Activated naive CD4-positive, alpha-beta T cell treated with anti-CD3 and anti-CD28 coated beads for 36 hours (primary cell): ENCODE results near the gene MB21D2. TPM values are rescaled to one million over a fixed set of nuclear protein-coding genes. Genes with fewer than 3 reads are reported as not detected.

Experiments
- CTCF ChIA-PET: fragments of 350-600 bp; sonication (Branson Sonifier 250); formaldehyde crosslinking; loops from one replicate; lab custom pipeline; 2021; ENCODE audit warnings: antibody characterized with exemption; lab: Charles Lee
- DNase-seq: peaks from one replicate; pipeline ENCODE4 v3.0.0-alpha.2; 2020
- H3K27ac Mint-ChIP-seq: one replicate; pipeline ENCODE4 v1.8.0; 2021; ENCODE audit warnings: mild to moderate bottlenecking, mixed read lengths
- H3K27me3 Mint-ChIP-seq: one replicate; pipeline ENCODE4 v1.8.0; 2021; ENCODE audit warnings: low read depth, mixed read lengths
- H3K36me3 Mint-ChIP-seq: one replicate; pipeline ENCODE4 v1.8.0; 2021; ENCODE audit warnings: low read depth, mixed read lengths
- H3K4me1 Mint-ChIP-seq: one replicate; pipeline ENCODE4 v1.8.0; 2021; ENCODE audit warnings: low read depth, mixed read lengths
- H3K4me3 Mint-ChIP-seq: one replicate; pipeline ENCODE4 v1.8.0; 2021; ENCODE audit warnings: mild to moderate bottlenecking, moderate library complexity, mixed read lengths
- H3K9me3 Mint-ChIP-seq: one replicate; pipeline ENCODE4 v1.8.0; 2021; ENCODE audit warnings: mixed read lengths
- intact Hi-C: fragments of 100-400 bp; cut with micrococcal nuclease; formaldehyde crosslinking; loops from one replicate; pipeline ENCODE4 v1.15.1; 2023
- total RNA-seq, 2 experiments: library from RNA; stranded (reverse); gene quantifications; one replicate each; pipeline ENCODE4 v1.2.3, GENCODE V29; 2021

MB21D2 gene
- total RNA-seq, 2 experiments from 2014 or later: 6.4 to 6.5 TPM

DNA sequence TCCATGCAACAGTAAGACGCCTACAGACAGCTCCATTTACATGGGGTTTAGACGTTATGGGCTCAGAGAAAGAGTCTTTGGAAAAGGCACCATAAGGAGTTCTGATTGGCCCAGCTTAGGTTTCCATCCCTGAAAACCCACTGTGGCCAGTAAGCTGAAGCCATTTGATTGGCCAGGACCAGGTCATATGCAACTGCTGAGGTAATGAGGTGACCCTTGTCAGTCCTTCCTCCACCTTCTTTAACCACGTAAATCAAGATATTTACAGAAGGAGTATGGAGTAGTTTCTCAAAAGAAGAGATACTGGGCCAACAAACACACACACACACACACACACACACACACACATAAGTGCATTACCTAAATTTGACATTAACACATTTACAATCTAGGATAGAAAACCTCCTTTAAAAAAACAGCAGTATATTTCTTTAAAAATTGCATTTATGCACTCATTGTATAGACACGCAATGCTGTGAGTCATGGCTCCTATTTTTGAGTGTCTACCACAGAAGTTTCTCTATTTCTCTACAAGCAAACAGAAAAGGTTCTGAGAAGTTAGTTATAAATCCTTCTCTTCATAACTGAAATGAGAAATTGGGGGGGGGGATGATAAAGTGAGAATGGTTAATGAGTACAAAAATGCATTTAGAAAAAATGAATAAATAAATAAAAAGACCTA, 16.3 kb upstream of the MB21D2 start:
- CTCF ChIA-PET: interaction anchor here (0.5 to 1.7 kb wide), 2 partner anchors 13 to 16 kb away, joined by 3 to 4 read pairs; partner anchors contain the start of gene MB21D2
- Mint-ChIP-seq H3K36me3 (no peaks in the 10 kb centered on the region), H3K27me3 (no peaks in the 10 kb centered on the region), H3K9me3 (no peaks in the 10 kb centered on the region), H3K4me3 (no peak overlapping the region), H3K4me1 (no peaks in the 10 kb centered on the region), H3K27ac (no peak overlapping the region)
- no peak for DNase-seq
- intact Hi-C loops: no loop called here

DNA sequence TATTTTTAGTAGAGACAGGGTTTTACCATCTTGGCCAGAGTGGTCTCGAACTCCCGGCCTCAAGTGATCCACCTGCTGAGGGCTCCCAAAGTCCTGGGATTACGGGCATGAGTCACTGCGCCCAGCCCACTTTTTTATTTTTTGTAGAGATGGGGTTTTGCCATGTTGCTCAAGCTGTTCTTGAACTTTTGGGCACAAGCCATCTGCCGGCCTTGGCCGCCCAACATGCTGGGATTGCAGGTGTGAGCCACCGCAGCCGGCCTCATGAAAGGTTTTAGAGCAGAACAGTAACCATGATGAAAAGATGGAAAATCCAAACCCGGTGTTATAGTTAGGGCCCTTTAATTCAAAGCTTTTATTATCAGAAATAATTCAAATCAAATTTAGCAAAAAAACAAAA, 15.6 kb upstream of the MB21D2 start:
- no peak overlapping the region for H3K27ac Mint-ChIP-seq
- no peaks in the 10 kb centered on the region for H3K36me3 Mint-ChIP-seq
- intact Hi-C loops: no loop called here
- H3K4me1 Mint-ChIP-seq: no peaks in the 10 kb centered on the region
- CTCF ChIA-PET: interaction anchor here (0.5 to 1.7 kb wide), 2 partner anchors 12 to 16 kb away, joined by 3 to 4 read pairs; partner anchors contain the start of gene MB21D2
- H3K4me3 Mint-ChIP-seq: no peak overlapping the region
- no peak for DNase-seq
- no peaks in the 10 kb centered on the region for H3K27me3 Mint-ChIP-seq
- H3K9me3 Mint-ChIP-seq: no peaks in the 10 kb centered on the region

DNA sequence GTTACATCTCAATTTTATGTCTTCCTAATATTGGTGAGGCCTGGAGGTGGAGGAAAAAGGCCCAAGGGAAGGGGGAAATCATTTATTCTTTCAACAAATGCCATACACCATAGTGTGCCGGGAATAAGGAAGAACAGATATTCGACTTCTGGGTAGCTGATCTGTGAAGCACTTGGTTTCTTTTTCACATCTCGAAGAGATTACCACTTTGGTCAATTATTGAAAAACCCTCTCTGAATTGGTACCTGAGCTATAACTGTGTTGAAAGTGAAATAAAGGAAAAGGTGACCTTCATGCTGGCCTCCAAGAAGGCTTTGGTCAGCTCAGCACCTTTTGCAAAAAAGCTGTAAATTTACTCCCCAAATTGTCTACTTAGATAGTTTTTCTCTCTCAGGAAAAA, 14.2 kb upstream of the MB21D2 start:
- H3K4me1 Mint-ChIP-seq: no peaks in the 10 kb centered on the region
- H3K36me3 Mint-ChIP-seq: no peaks in the 10 kb centered on the region
- no peaks in the 10 kb centered on the region for H3K9me3 Mint-ChIP-seq
- intact Hi-C loops: no loop called here
- no peak for DNase-seq
- no peak overlapping the region for H3K4me3 Mint-ChIP-seq
- peaks cover 5% of the 10 kb centered on the region for H3K27me3 Mint-ChIP-seq
- H3K27ac Mint-ChIP-seq: no peak overlapping the region
- CTCF ChIA-PET: interaction anchor here (0.6 kb wide), 1 partner anchor 9 kb away, joined by 4 read pairs; no protein-coding TSS in a partner anchor

DNA sequence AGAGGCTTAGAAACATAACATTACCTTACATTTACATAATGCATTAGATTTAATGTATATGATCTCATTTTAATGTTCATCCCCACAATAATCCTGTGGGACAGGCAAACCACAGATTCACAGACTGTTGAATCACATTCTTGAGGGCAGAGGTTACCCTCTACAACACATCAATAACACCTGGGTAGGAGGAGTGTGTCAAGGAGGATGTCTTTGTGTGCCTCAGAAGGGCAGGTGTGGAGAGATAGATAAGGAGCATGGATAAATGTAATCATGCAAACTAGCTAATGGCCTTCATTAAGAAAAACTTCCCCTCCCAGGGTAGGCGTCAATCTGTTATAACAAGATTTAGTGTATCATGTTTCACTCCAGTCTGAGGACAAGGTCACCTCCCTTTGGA, 12.9 kb upstream of the MB21D2 start:
- H3K9me3 Mint-ChIP-seq: no peaks in the 10 kb centered on the region
- H3K36me3 Mint-ChIP-seq: no peaks in the 10 kb centered on the region
- H3K4me3 Mint-ChIP-seq: no peak overlapping the region

DNA sequence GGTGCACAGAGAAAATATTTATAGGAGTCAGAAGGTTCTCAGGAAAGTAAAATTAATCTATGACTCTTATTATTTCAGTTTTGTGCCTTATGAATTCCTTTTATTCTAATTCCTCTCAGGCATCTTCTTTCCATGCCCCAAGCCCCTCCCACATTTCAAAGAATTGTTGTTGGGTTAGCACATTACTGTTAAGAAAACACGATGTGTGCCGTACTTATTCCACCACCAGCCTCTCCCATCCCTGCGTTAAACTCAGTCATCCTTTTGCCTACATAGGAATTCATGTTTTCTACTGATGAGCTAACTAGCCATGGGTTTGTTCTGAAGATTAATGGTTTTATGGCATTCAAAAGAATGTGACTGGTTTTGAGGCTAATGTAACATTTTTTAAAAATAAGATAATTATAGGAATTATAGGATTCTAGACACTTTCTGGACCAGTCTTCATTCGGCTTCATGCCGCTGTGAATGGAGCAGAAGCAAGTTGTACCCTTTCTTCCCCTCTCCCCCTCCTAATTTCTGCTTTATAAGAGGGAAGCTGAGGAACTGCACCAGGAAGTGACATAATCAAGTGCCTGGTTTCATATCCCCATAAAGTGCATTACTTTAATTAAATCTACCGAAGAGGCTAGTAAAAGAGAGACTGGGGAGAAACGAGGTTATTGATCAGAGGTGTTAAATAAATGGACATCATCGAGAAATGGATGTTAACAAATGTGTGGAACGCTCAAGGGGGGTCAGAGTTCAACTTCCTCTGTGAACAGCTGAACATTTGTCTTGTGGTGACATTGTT, 12.3 kb upstream of the MB21D2 start:
- Mint-ChIP-seq H3K36me3 (no peaks in the 10 kb centered on the region), H3K4me1 (no peaks in the 10 kb centered on the region), H3K27me3 (peaks cover 5% of the 10 kb centered on the region), H3K4me3 (no peak overlapping the region), H3K27ac (no peak overlapping the region), H3K9me3 (no peaks in the 10 kb centered on the region)
- CTCF ChIA-PET: interaction anchor here (1.1 kb wide), 1 partner anchor 16 kb away, joined by 3 read pairs; no protein-coding TSS in a partner anchor
- no peak for DNase-seq
- intact Hi-C loops: no loop called here

More for the DNA sequence above, 12.9 kb upstream of the MB21D2 start:
- CTCF ChIA-PET: no interaction called here
- H3K27me3 Mint-ChIP-seq: peaks cover 5% of the 10 kb centered on the region
- DNase-seq: no peak
- intact Hi-C loops: no loop called here
- H3K4me1 Mint-ChIP-seq: no peaks in the 10 kb centered on the region
- no peak overlapping the region for H3K27ac Mint-ChIP-seq

DNA sequence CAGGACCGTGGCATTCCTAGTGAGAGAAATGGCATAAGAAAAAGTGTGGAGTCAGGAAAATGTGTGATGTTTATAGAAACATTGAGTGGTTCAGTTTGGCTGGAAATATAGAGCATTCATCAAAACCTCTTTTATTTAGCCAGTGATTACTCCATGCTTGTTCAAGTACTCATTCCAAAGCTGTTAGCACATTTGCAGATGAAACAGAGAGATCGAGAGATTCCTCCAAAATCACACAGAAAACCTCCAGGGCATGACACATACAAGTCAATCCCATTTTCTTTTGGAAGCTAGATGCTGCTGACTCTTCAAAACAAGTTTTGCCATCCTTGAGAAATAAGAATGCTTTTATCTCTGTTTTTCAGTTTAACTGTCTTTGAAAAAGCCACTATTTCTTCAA, 11.5 kb upstream of the MB21D2 start:
- H3K27me3 Mint-ChIP-seq: peaks cover 5% of the 10 kb centered on the region
- H3K36me3 Mint-ChIP-seq: no peaks in the 10 kb centered on the region
- H3K27ac Mint-ChIP-seq: no peak overlapping the region
- no peaks in the 10 kb centered on the region for H3K4me1 Mint-ChIP-seq
- H3K9me3 Mint-ChIP-seq: no peaks in the 10 kb centered on the region
- CTCF ChIA-PET: interaction anchor here (1.1 kb wide), 1 partner anchor 15 kb away, joined by 3 read pairs; no protein-coding TSS in a partner anchor
- intact Hi-C loops: no loop called here
- no peak for DNase-seq
- no peak overlapping the region for H3K4me3 Mint-ChIP-seq

DNA sequence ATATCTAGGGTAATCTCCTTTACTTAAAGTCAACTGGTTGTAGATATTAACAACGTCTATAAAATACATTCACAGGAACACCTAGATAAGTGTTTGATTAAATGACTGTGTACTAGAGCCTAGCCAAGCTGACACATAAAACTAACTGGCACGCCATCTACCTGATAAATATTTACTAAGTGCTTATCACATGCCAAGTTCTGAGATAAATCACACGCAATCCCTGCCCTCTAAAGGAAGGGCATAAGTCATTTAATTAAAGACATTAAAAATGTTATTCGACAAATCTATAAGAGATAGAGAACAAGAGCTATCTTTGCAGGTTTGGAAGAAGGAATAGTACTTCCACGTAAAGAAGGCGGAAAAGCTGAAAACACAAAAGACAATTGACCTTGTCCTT, 11.1 kb upstream of the MB21D2 start:
- peaks cover 5% of the 10 kb centered on the region for H3K27me3 Mint-ChIP-seq
- no peaks in the 10 kb centered on the region for H3K36me3 Mint-ChIP-seq
- H3K9me3 Mint-ChIP-seq: no peaks in the 10 kb centered on the region
- H3K4me3 Mint-ChIP-seq: no peak overlapping the region
- DNase-seq: no peak
- CTCF ChIA-PET: interaction anchor here (1.1 kb wide), 1 partner anchor 15 kb away, joined by 3 read pairs; no protein-coding TSS in a partner anchor
- no peaks in the 10 kb centered on the region for H3K4me1 Mint-ChIP-seq
- intact Hi-C loops: no loop called here
- no peak overlapping the region for H3K27ac Mint-ChIP-seq

DNA sequence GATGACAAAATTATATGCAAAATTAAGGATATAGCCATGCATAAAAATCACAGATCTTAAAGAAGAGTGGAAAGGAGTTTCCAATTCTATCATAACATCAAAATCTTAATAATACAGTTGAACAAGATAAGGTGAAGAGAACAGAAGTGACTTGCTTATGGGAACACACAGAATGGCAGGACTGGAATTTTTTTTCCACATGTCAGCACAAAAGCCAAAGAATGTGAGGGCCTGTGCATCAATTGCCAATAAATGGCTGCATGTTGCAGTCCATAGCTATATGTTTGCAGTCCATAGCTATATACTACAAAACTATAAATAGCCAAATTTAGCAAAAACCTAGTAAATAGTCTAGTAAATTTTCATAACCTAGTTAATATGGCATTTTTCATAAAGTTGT, 10.4 kb upstream of the MB21D2 start:
- H3K9me3 Mint-ChIP-seq: no peaks in the 10 kb centered on the region
- CTCF ChIA-PET: no interaction called here
- intact Hi-C loops: no loop called here

DNA sequence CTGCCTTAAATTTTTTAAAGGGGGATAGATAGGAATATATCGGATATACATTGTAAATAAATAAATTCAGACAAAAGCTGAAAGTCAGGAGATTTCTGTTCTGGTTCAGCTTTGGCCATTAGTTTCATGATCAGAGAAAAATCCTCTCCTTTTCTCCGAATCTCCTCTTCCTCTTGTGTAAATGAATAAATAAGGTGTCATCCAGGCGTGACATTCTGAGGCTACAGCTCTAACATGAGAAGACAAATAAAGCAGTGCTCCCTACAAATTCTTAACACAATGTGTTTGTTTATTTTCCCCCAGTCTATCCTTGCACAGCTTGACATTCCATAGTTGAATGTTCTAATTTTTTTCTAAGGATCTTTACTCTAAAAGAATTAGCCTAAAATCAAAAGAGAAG, 9.4 kb upstream of the MB21D2 start:
- intact Hi-C loops: no loop called here
- DNase-seq: no peak
- H3K27ac Mint-ChIP-seq: no peak overlapping the region
- H3K4me1 Mint-ChIP-seq: no peaks in the 10 kb centered on the region
- no peak overlapping the region for H3K4me3 Mint-ChIP-seq
- no peaks in the 10 kb centered on the region for H3K36me3 Mint-ChIP-seq
- no peaks in the 10 kb centered on the region for H3K9me3 Mint-ChIP-seq
- H3K27me3 Mint-ChIP-seq: peaks cover 7% of the 10 kb centered on the region
- CTCF ChIA-PET: no interaction called here

More for the DNA sequence above, 10.4 kb upstream of the MB21D2 start:
- H3K36me3 Mint-ChIP-seq: no peaks in the 10 kb centered on the region
- no peak overlapping the region for H3K4me3 Mint-ChIP-seq
- DNase-seq: no peak
- peaks cover 5% of the 10 kb centered on the region for H3K27me3 Mint-ChIP-seq
- H3K27ac Mint-ChIP-seq: no peak overlapping the region
- H3K4me1 Mint-ChIP-seq: no peaks in the 10 kb centered on the region

DNA sequence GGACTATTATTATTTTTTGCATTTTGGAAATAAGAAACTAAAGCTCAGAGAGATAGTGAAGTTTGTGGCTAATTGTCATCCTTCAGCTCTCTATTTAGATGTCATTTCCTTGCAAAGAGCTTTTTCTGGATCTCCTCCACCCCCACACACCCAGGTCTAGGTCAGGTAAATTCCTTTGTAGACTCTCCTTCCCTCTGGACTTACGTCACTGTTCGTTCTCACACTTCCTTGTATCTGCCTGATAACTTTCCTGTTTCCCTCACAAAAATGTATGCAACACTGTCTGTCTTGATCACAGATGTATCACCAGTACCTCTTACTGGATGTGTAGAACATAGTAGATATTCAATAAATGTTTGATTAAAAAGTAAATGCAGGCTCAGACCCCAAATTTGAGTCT, 6.1 kb upstream of the MB21D2 start:
- H3K27ac Mint-ChIP-seq: no peak overlapping the region
- H3K4me1 Mint-ChIP-seq: peaks cover 3% of the 10 kb centered on the region
- H3K27me3 Mint-ChIP-seq: peaks cover 27% of the 10 kb centered on the region
- H3K9me3 Mint-ChIP-seq: no peaks in the 10 kb centered on the region
- no peak for DNase-seq
- CTCF ChIA-PET: no interaction called here
- no peaks in the 10 kb centered on the region for H3K36me3 Mint-ChIP-seq
- intact Hi-C loops: no loop called here
- H3K4me3 Mint-ChIP-seq: no peak overlapping the region

DNA sequence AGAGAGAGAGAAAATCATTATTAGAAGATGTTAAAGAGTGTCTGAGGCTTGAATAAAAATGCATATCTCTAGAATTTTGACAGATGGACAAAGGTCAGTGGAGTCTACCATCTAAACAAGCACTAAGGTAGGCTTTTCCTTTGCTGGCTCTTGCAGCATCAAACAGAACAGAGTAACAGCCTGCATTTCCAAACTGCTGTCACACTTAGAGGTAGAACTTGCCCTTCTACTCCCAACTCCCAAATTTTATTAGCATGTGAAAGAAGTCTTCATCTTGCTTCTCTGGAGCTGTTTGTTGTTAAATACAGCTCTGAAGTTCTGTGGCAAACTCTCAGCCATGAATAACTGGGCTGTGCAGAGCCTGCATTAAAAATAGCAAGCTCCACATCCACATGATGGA, 4.1 kb upstream of the MB21D2 start:
- CTCF ChIA-PET: interaction anchor here (0.5 to 1.6 kb wide), 3 partner anchors 10 to 119 kb away, joined by 3 to 4 read pairs (median 4); no protein-coding TSS in a partner anchor
- peaks cover 12% of the 10 kb centered on the region for H3K4me1 Mint-ChIP-seq
- no peak overlapping the region for H3K4me3 Mint-ChIP-seq
- peaks cover 37% of the 10 kb centered on the region for H3K27me3 Mint-ChIP-seq
- H3K36me3 Mint-ChIP-seq: peaks cover 1% of the 10 kb centered on the region
- no peaks in the 10 kb centered on the region for H3K9me3 Mint-ChIP-seq
- no peak overlapping the region for H3K27ac Mint-ChIP-seq
- DNase-seq: no peak
- intact Hi-C loops: no loop called here

DNA sequence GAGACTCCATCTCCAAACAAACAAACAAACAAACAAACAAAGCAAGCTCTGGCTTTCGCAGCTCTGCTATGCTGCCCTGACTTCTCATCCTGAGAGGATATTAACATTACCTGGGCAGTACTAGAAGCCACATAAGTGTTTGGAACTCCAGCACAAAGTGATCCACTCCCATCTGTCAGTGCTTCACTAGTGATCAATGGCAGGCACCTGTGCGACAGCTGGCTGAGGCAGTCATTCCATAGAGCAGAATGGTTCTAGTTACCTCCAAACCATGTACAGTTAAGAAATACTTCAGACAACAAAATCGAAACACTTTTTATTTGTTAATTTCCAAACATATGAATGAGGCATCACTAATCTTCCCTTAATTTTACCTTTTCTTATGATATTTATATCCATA, 2.8 kb upstream of the MB21D2 start:
- intact Hi-C loops: no loop called here
- Mint-ChIP-seq H3K27ac (no peak overlapping the region), H3K4me1 (peaks cover 18% of the 10 kb centered on the region), H3K36me3 (peaks cover 1% of the 10 kb centered on the region), H3K27me3 (peaks cover 37% of the 10 kb centered on the region), H3K9me3 (no peaks in the 10 kb centered on the region), H3K4me3 (no peak overlapping the region)
- no peak for DNase-seq
- CTCF ChIA-PET: interaction anchor here (1.6 kb wide), 1 partner anchor 13 kb away, joined by 4 read pairs; no protein-coding TSS in a partner anchor
